ENCODE measurements around the gene RHOT1. TPM values are rescaled to one million over a fixed set of nuclear protein-coding genes. Genes with fewer than 3 reads are reported as not detected.
"Not testable (repeated sequence)": the region's sequence is repeated elsewhere in the genome, so short reads cannot be mapped to it uniquely, and the experiment has no call there.

RHOT1 gene
- total RNA-seq, 1 experiment from 2014 or later, result 24.4 TPM

DNA sequence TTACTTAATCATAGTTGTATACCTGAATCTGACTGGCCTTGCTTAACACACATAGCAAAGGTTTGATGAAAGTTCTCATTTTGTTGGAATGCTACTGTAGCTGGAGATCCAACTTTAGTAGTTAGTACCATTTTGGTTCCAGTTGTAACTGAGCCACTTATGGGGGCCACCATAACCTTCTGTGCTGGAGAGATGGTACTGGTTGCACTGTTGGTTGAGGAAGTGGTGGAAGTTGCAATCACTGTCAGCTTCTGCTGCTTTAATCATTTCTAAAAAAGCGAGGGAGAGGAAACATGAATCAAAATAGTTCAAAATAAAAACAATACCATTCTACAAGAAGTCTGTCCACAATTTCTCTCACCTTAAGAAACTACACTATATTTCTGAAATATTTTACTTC is 35.1 kb upstream of the RHOT1 start:
- H4K5ac ChIP-seq (ENCODE audit: insufficient read length, low read depth, low read length); H4K20me1 ChIP-seq (ENCODE audit: control insufficient read depth, insufficient read depth, insufficient read length); H3K14ac ChIP-seq (ENCODE audit: insufficient read depth, low read length); H3K4me2 ChIP-seq (ENCODE audit: insufficient read depth, insufficient read length, low read length); H2BK20ac ChIP-seq (ENCODE audit: low read depth, low read length, poor library complexity, severe bottlenecking); H4K91ac ChIP-seq (ENCODE audit: insufficient read length, low read depth, low read length); H3K9me3 Mint-ChIP-seq; H3K27me3 ChIP-seq (ENCODE audit: insufficient read depth, low read length); H3K36me3 Mint-ChIP-seq (ENCODE audit: insufficient read depth in 1 of 3, low read depth in 3 of 3); H3K18ac ChIP-seq (ENCODE audit: insufficient read length, low read depth, low read length); H3K79me1 ChIP-seq (ENCODE audit: insufficient read depth, low read depth, low read length, poor library complexity, severe bottlenecking); H2BK120ac ChIP-seq (ENCODE audit: low read depth, low read length, poor library complexity, severe bottlenecking); H3K4ac ChIP-seq (ENCODE audit: low read depth, low read length); H3K79me2 ChIP-seq (ENCODE audit: insufficient read depth, low read length); DNase-seq; H3K9me3 ChIP-seq (ENCODE audit: control insufficient read depth, low read depth, low read length); H3K4me3 Mint-ChIP-seq; H2AFZ ChIP-seq (ENCODE audit: low read length); H4K8ac ChIP-seq (replicated peaks; ENCODE audit: insufficient read length, low read depth, low read length); H2AK5ac ChIP-seq (ENCODE audit: insufficient read length, low read length); H3K27me3 Mint-ChIP-seq (ENCODE audit: low read depth); H3K23me2 ChIP-seq (ENCODE audit: insufficient read length, low read depth, low read length, poor library complexity, severe bottlenecking); H3K9ac ChIP-seq (ENCODE audit: extremely low read depth, insufficient read length, low read length); H3K56ac ChIP-seq (ENCODE audit: insufficient read length, low read depth, low read length); H3T11ph ChIP-seq (ENCODE audit: low read length); H2BK12ac ChIP-seq (ENCODE audit: insufficient read length, low read depth, low read length); H2BK15ac ChIP-seq (ENCODE audit: low read depth, low read length); H2BK5ac ChIP-seq (ENCODE audit: insufficient read length, low read length); H3K27ac ChIP-seq (ENCODE audit: insufficient read length, low read depth, low read length); H3K23ac ChIP-seq (ENCODE audit: insufficient read length, low read depth, low read length): not testable (repeated sequence)
- Mint-ChIP-seq H3K4me1 (peaks cover 39% of the 10 kb centered on the region in 2 experiments), H3K27ac (peak overlapping the region in 1 of 3 experiments; percentile 28; a peak in 1 of 7 replicates)
- WGBS (ENCODE audit: extremely low coverage, insufficient read length, low lambda C conversion rate), result no CpG with 5 or more reads among the region's 1 CpG
- H3K4me1 ChIP-seq (ENCODE audit: insufficient read depth, low read length), result peaks cover 11% of the 10 kb centered on the region; the same call in 1 of the 2 replicates

Measured in H9 (cell line).